Neural progenitor cell (in vitro differentiated cells): Measurements from ENCODE around the gene FAM193A.
"Not testable (repeated sequence)": the region's sequence is repeated elsewhere in the genome, so short reads cannot be mapped to it uniquely, and the experiment has no call there.

ENCODE experiments used
- CTCF ChIP-seq: fragments of 200-600 bp; sonication (generic); IDR thresholded peaks from 2 replicates; pipeline ENCODE4 v1.5.1; 2017; ENCODE audit warnings: antibody characterized with exemption, mild to moderate bottlenecking
- EZH2phosphoT487 ChIP-seq: fragments of 200-600 bp; sonication (generic); IDR thresholded peaks from 2 replicates; pipeline ENCODE4 v1.6.1; 2017; ENCODE audit warnings: antibody characterized with exemption

- not testable (repeated sequence) for TF ChIP-seq CTCF, EZH2phosphoT487
Observed at GRCh38 chr4:2780643-2781042, 244.2 kb downstream of the FAM193A start.
